Astrocyte of the spinal cord (primary cell): ENCODE data around the gene CPVL.

ENCODE experiments used
- DNase-seq: peaks from one replicate; pipeline ENCODE4 v3.0.0; 2011; ENCODE audit warnings: low read depth, low spot score
- H3K4me3 ChIP-seq: 2 replicates; pipeline ENCODE4 v1.5.1; 2011; ENCODE audit warnings: low read depth, mild to moderate bottlenecking, low read length, moderate library complexity
- CTCF ChIP-seq: IDR thresholded peaks from 2 replicates; pipeline ENCODE4 v1.5.1; 2012; ENCODE audit warnings: low read depth, mild to moderate bottlenecking, low read length, inconsistent platforms
- in situ Hi-C: cut with HindIII; loops from 2 replicates; pipeline ENCODE4 v1.10.0; 2017; ENCODE audit warnings: low sequenced_read_pairs

The CPVL gene

GRCh38 chr7:29190349-29191045, 44.2 kb upstream of the CPVL start:
- in situ Hi-C loops = no loop called here
- no peak overlapping the region for H3K4me3 ChIP-seq
- TF ChIP-seq CTCF = no peak
- DNase-seq = no peak

- in situ Hi-C loops = no loop called here
- TF ChIP-seq CTCF = peak; percentile 94
- peak; percentile 35 for DNase-seq
- no peak overlapping the region for H3K4me3 ChIP-seq
These were observed 43.4 kb upstream of the CPVL start for GRCh38 chr7:29189743-29190201.

- TF ChIP-seq CTCF = no peak
- in situ Hi-C loops = no loop called here
- H3K4me3 ChIP-seq = no peak overlapping the region
- no peak for DNase-seq
These were observed 39.3 kb upstream of the CPVL start for GRCh38 chr7:29185613-29186012.

GRCh38 chr7:29184599-29184998, 38.3 kb upstream of the CPVL start:
- in situ Hi-C loops = no loop called here
- no peak overlapping the region for H3K4me3 ChIP-seq

GRCh38 chr7:29179115-29179514, 32.8 kb upstream of the CPVL start:
- H3K4me3 ChIP-seq = no peak overlapping the region
- in situ Hi-C loops = no loop called here
- no peak for TF ChIP-seq CTCF
- no peak for DNase-seq

More at GRCh38 chr7:29184599-29184998, 38.3 kb upstream of the CPVL start:
- no peak for DNase-seq
- no peak for TF ChIP-seq CTCF

- no peak for TF ChIP-seq CTCF
- no peak overlapping the region for H3K4me3 ChIP-seq
- in situ Hi-C loops = no loop called here
- peak; percentile 32 for DNase-seq
These were observed 31.7 kb upstream of the CPVL start for GRCh38 chr7:29177963-29178600.
